ENCODE results near the gene FOXR1. TPM values are rescaled to one million over a fixed set of nuclear protein-coding genes. Genes with fewer than 3 reads are reported as not detected.

FOXR1 gene
- total RNA-seq, 1 experiment from 2014 or later: not detected

DNA sequence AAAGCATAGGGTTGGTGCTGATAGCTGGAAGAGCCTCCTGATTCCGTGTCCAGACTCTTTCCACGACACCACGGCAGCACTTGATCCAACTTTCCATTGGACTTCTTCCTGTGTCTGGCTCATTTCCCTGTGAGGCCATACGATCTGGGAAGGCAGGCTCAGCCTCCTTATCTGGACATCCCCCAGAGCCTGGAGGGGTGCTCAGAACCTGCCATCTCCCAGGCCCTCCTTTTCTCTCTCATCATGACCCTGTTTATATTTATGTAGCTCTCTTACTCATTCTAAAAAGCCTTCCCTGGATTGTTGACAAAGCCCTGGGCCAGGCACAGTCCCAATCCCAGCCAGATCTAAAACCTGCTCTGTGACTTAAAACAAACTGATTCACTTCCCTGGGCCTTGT, 38.1 kb upstream of the FOXR1 start:
- ChIA-PET CTCF (no interaction called here), POLR2A (ENCODE audit: low non-redundant PET) (no interaction called here)
- Histone ChIP-seq H3K27ac (ENCODE audit: low read depth, low read length, poor library complexity, severe bottlenecking) (no peak overlapping the region), H3K4me1 (ENCODE audit: insufficient read depth, low read length, poor library complexity, severe bottlenecking) (peaks cover 10% of the 10 kb centered on the region), H3K4me3 (ENCODE audit: low read depth, low read length, poor library complexity, severe bottlenecking) (no peak overlapping the region), H3K9me3 (ENCODE audit: low read depth, low read length, poor library complexity, severe bottlenecking) (no peaks in the 10 kb centered on the region), H3K27me3 (replicated peaks; ENCODE audit: insufficient read depth, low read depth, low read length, poor library complexity) (no peaks in the 10 kb centered on the region), H3K36me3 (ENCODE audit: insufficient read depth, low read length, poor library complexity, severe bottlenecking) (no peaks in the 10 kb centered on the region)
- BruUV-seq (replicated peaks): no TSS peak
- DNase-seq (ENCODE audit: low spot score): no peak
- TF ChIP-seq EZH2 (IDR thresholded peaks at IDR 0.05; ENCODE audit: borderline replicate concordance, low read depth, low read length, poor library complexity, severe bottlenecking): no peak
- TF ChIP-seq, protein P1, sequence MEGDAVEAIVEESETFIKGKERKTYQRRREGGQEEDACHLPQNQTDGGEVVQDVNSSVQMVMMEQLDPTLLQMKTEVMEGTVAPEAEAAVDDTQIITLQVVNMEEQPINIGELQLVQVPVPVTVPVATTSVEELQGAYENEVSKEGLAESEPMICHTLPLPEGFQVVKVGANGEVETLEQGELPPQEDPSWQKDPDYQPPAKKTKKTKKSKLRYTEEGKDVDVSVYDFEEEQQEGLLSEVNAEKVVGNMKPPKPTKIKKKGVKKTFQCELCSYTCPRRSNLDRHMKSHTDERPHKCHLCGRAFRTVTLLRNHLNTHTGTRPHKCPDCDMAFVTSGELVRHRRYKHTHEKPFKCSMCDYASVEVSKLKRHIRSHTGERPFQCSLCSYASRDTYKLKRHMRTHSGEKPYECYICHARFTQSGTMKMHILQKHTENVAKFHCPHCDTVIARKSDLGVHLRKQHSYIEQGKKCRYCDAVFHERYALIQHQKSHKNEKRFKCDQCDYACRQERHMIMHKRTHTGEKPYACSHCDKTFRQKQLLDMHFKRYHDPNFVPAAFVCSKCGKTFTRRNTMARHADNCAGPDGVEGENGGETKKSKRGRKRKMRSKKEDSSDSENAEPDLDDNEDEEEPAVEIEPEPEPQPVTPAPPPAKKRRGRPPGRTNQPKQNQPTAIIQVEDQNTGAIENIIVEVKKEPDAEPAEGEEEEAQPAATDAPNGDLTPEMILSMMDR (conservative IDR thresholded peaks at IDR 0.05; ENCODE audit: low read depth, low read length): no peak
- intact Hi-C loops (cut with micrococcal nuclease; ENCODE audit: unreplicated experiment): no loop called here

DNA sequence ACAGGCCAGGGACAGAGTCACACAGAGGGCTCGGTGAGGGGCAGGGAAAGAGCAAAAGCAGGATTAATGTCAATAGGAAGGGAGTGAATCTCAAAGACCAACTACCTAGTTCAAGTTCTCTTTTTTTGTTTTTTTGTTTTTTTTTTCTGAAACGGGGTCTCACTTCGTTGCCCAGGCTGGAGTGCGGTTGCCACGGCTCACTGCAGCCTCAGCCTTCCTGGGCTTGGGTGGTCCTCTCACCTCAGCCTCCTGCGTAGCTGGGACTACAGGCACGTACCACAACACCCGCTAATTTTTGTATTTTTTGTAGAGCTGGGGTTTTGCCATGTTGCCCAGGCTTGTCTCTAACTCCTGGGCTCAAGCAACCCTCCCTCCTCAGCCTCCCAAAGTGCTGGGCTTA, 36.2 kb upstream of the FOXR1 start:
- no peaks in the 10 kb centered on the region for H3K36me3 ChIP-seq (ENCODE audit: insufficient read depth, low read length, poor library complexity, severe bottlenecking)
- no peak for TF ChIP-seq EZH2 (IDR thresholded peaks at IDR 0.05; ENCODE audit: borderline replicate concordance, low read depth, low read length, poor library complexity, severe bottlenecking)
- TF ChIP-seq, protein P1 (conservative IDR thresholded peaks at IDR 0.05; ENCODE audit: low read depth, low read length): no peak
- ChIA-PET CTCF (no interaction called here), POLR2A (ENCODE audit: low non-redundant PET) (no interaction called here)
- intact Hi-C loops (cut with micrococcal nuclease; ENCODE audit: unreplicated experiment): no loop called here
- no peak for DNase-seq (ENCODE audit: low spot score)
- H3K4me1 ChIP-seq (ENCODE audit: insufficient read depth, low read length, poor library complexity, severe bottlenecking): peaks cover 8% of the 10 kb centered on the region
- no peaks in the 10 kb centered on the region for H3K27me3 ChIP-seq (replicated peaks; ENCODE audit: insufficient read depth, low read depth, low read length, poor library complexity)
- BruUV-seq (replicated peaks): no TSS peak
- no peak overlapping the region for H3K27ac ChIP-seq (ENCODE audit: low read depth, low read length, poor library complexity, severe bottlenecking)
- no peaks in the 10 kb centered on the region for H3K9me3 ChIP-seq (ENCODE audit: low read depth, low read length, poor library complexity, severe bottlenecking)
- no peak overlapping the region for H3K4me3 ChIP-seq (ENCODE audit: low read depth, low read length, poor library complexity, severe bottlenecking)

DNA sequence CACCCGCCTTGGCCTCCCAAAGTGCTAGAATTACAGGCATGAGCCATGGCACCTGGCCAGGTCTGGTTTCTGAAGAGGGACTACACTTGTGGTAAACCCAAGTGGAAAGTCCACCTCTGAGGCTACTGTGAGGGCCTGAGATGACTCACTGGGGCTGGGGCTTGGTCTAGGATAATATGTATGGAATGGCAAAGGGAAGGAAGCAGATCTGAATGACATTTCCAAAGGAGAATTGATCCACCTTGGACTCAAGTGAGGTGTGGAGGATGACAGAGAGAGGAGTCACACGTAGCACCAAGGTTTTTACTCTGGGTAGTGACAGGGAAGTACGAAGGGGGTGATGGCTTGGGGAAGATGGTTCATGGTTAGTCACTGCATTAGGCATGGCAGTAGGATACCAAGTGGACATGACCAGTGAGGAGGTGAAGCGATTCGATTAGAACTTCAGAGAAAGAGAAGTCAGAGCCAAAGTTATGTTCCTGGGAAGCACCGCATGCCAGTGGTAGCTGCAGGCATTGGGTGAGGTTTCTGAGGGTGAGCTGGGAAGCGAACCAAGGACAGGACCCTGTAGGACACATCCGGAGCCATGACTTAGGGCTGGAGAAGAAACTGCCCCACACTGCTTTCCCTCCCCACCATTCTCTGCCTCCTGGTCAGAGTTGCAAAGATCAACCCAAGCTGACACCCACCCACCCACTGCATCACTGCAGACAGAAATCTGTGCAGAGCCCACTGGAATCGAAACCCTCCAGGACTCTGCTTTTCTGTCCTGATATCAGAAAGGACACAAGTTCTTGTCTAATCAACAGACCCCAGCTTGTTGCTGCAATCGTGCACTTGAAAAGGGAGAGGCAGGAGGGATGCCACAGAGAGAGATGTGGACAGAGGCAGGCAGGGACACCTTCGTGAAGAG, 32.8 kb upstream of the FOXR1 start:
- Histone ChIP-seq H3K36me3 (ENCODE audit: insufficient read depth, low read length, poor library complexity, severe bottlenecking) (no peaks in the 10 kb centered on the region), H3K27me3 (replicated peaks; ENCODE audit: insufficient read depth, low read depth, low read length, poor library complexity) (no peaks in the 10 kb centered on the region), H3K4me3 (ENCODE audit: low read depth, low read length, poor library complexity, severe bottlenecking) (no peak overlapping the region), H3K27ac (ENCODE audit: low read depth, low read length, poor library complexity, severe bottlenecking) (no peak overlapping the region), H3K9me3 (ENCODE audit: low read depth, low read length, poor library complexity, severe bottlenecking) (no peaks in the 10 kb centered on the region), H3K4me1 (ENCODE audit: insufficient read depth, low read length, poor library complexity, severe bottlenecking) (peaks cover 9% of the 10 kb centered on the region)
- ChIA-PET POLR2A (ENCODE audit: low non-redundant PET) (no interaction called here), CTCF (no interaction called here)
- no TSS peak for BruUV-seq (replicated peaks)
- no peak for DNase-seq (ENCODE audit: low spot score)
- no peak for TF ChIP-seq EZH2 (IDR thresholded peaks at IDR 0.05; ENCODE audit: borderline replicate concordance, low read depth, low read length, poor library complexity, severe bottlenecking)
- TF ChIP-seq, protein P1 (conservative IDR thresholded peaks at IDR 0.05; ENCODE audit: low read depth, low read length): no peak
- intact Hi-C loops (cut with micrococcal nuclease; ENCODE audit: unreplicated experiment): no loop called here

Data from A673 (cell line).